Calu3 (cell line): ENCODE results near the gene NOXA1. TPM values are rescaled to one million over a fixed set of nuclear protein-coding genes. Genes with fewer than 3 reads are reported as not detected.

ENCODE experiments used
- BruUV-seq: library from RNA; stranded (reverse); fragments of 400-500 nt; replicated peaks from 2 replicates; lab custom pipeline; 2021; lab: Mats Ljungman, UMichigan
- CTCF ChIA-PET: fragments of 300-600 bp; sonication (Branson Sonifier 250); formaldehyde crosslinking; loops from one replicate; lab custom pipeline; 2022; ENCODE audit warnings: antibody characterized with exemption; lab: Charles Lee
- DNase-seq: peaks from one replicate; pipeline ENCODE4 v3.0.0; 2022
- H3K27ac Mint-ChIP-seq: one replicate; pipeline ENCODE4 v1.8.0; 2022; ENCODE audit warnings: mixed read lengths; ENCODE audit not compliant: unreplicated experiment
- H3K27me3 Mint-ChIP-seq: one replicate; pipeline ENCODE4 v1.8.0; 2022; ENCODE audit warnings: mixed read lengths; ENCODE audit not compliant: unreplicated experiment
- H3K36me3 Mint-ChIP-seq: one replicate; pipeline ENCODE4 v1.8.0; 2022; ENCODE audit warnings: mild to moderate bottlenecking, moderate library complexity, mixed read lengths; ENCODE audit not compliant: insufficient read depth, unreplicated experiment
- H3K4me1 Mint-ChIP-seq: one replicate; pipeline ENCODE4 v1.8.0; 2022; ENCODE audit warnings: mild to moderate bottlenecking, low read depth, mixed read lengths; ENCODE audit not compliant: unreplicated experiment
- H3K4me3 Mint-ChIP-seq: one replicate; pipeline ENCODE4 v1.8.0; 2022; ENCODE audit warnings: mild to moderate bottlenecking, low read depth, moderate library complexity, mixed read lengths; ENCODE audit not compliant: unreplicated experiment
- H3K9me3 Mint-ChIP-seq: one replicate; pipeline ENCODE4 v1.8.0; 2022; ENCODE audit warnings: low read depth, mixed read lengths; ENCODE audit not compliant: unreplicated experiment
- CTCF ChIP-seq: fragments of 200-600 bp; IDR thresholded peaks from one replicate; pipeline ENCODE4 v1.8.0; 2022; ENCODE audit warnings: antibody characterized with exemption; ENCODE audit not compliant: unreplicated experiment
- intact Hi-C: fragments of 100-400 bp; cut with micrococcal nuclease; formaldehyde crosslinking; loops from one replicate; pipeline ENCODE4 v1.10.0; 2022; ENCODE audit not compliant: unreplicated experiment
- total RNA-seq: library from RNA; stranded (reverse); gene quantifications from 2 replicates; pipeline ENCODE4 v1.2.3, GENCODE V29; 2022

The NOXA1 gene
- total RNA-seq, 1 experiment from 2014 or later = 12.3 TPM

- H3K36me3 Mint-ChIP-seq = peaks cover 11% of the 10 kb centered on the region
- H3K27ac Mint-ChIP-seq = no peak overlapping the region
- H3K27me3 Mint-ChIP-seq = no peaks in the 10 kb centered on the region
- peaks cover 5% of the 10 kb centered on the region for H3K9me3 Mint-ChIP-seq
- intact Hi-C loops = no loop called here
- TF ChIP-seq CTCF = no peak
- DNase-seq = no peak
- BruUV-seq = no TSS peak
- no peaks in the 10 kb centered on the region for H3K4me1 Mint-ChIP-seq
- CTCF ChIA-PET = no interaction called here
- no peak overlapping the region for H3K4me3 Mint-ChIP-seq
Observed at GRCh38 chr9:137398561-137399468, 24.4 kb upstream of the NOXA1 start.

- intact Hi-C loops = no loop called here
- H3K4me1 Mint-ChIP-seq = peaks cover 8% of the 10 kb centered on the region
- no peak overlapping the region for H3K27ac Mint-ChIP-seq
- TF ChIP-seq CTCF = no peak
- peaks cover 2% of the 10 kb centered on the region for H3K9me3 Mint-ChIP-seq
- BruUV-seq = no TSS peak
- no peaks in the 10 kb centered on the region for H3K27me3 Mint-ChIP-seq
- peaks cover 20% of the 10 kb centered on the region for H3K36me3 Mint-ChIP-seq
- H3K4me3 Mint-ChIP-seq = no peak overlapping the region
- no peak for DNase-seq
- CTCF ChIA-PET = no interaction called here
Observed at GRCh38 chr9:137402746-137403145, 20.4 kb upstream of the NOXA1 start.

- no peak overlapping the region for H3K27ac Mint-ChIP-seq
- no peak overlapping the region for H3K4me3 Mint-ChIP-seq
- peaks cover 2% of the 10 kb centered on the region for H3K9me3 Mint-ChIP-seq
- peaks cover 20% of the 10 kb centered on the region for H3K36me3 Mint-ChIP-seq
- no peaks in the 10 kb centered on the region for H3K27me3 Mint-ChIP-seq
- peaks cover 8% of the 10 kb centered on the region for H3K4me1 Mint-ChIP-seq
- DNase-seq = no peak
- no peak for TF ChIP-seq CTCF
- CTCF ChIA-PET = no interaction called here
- no TSS peak for BruUV-seq
- intact Hi-C loops = no loop called here
Observed at GRCh38 chr9:137403269-137403668, 19.9 kb upstream of the NOXA1 start.

- intact Hi-C loops = no loop called here
- peaks cover 8% of the 10 kb centered on the region for H3K4me1 Mint-ChIP-seq
- BruUV-seq = no TSS peak
- no peak overlapping the region for H3K27ac Mint-ChIP-seq
- DNase-seq = no peak
- no peak overlapping the region for H3K4me3 Mint-ChIP-seq
- no peak for TF ChIP-seq CTCF
- CTCF ChIA-PET = no interaction called here
- no peaks in the 10 kb centered on the region for H3K27me3 Mint-ChIP-seq
- no peaks in the 10 kb centered on the region for H3K9me3 Mint-ChIP-seq
- peaks cover 20% of the 10 kb centered on the region for H3K36me3 Mint-ChIP-seq
Observed at GRCh38 chr9:137404961-137405567, 18.1 kb upstream of the NOXA1 start.
